ENCODE results near the gene CDC20. TPM values are rescaled to one million over a fixed set of nuclear protein-coding genes. Genes with fewer than 3 reads are reported as not detected.

Gene CDC20
- total and polyA plus RNA-seq, 10 of the 15 experiments (the other 5 are each of a cell fraction or from before 2014, with no cell fraction given) = 36.3 to 347 (median 150) TPM

GRCh38 chr1:43314233-43314632, 44.5 kb upstream of the CDC20 start:
- in situ Hi-C loops (cut with MboI) (no loop called here), intact Hi-C loops (cut with micrococcal nuclease; ENCODE audit: unreplicated experiment) (no loop called here)
- BruUV-seq (replicated peaks) = no TSS peak
- TF ChIP-seq LARP7 (IDR thresholded peaks at IDR 0.05) (no peak), SIN3A (IDR thresholded peaks at IDR 0.05; ENCODE audit: low read depth, low read length) (no peak)
- no peak overlapping the region for H3K4me3 ChIP-seq
- no peaks in the 10 kb centered on the region for H3K36me3 ChIP-seq (ENCODE audit: control insufficient read depth in 2 of 2, insufficient read depth in 2 of 2, low read length in 1 of 2)
- no peaks in the 10 kb centered on the region for H3K27me3 ChIP-seq (replicated peaks in 1 of 2; ENCODE audit: control insufficient read depth in 2 of 2, insufficient read depth in 2 of 2, low read length in 1 of 2)
- POLR2A ChIA-PET = no interaction called here
- H3K4me1 ChIP-seq (ENCODE audit: control insufficient read depth, insufficient read depth, low read length) = no peaks in the 10 kb centered on the region
- RAD21 ChIA-PET (ENCODE audit: unreplicated experiment) = no interaction called here
- no peaks in the 10 kb centered on the region for H4K20me1 ChIP-seq (ENCODE audit: control insufficient read depth, insufficient read depth)
- H2AFZ ChIP-seq (ENCODE audit: control insufficient read depth, low read depth, low read length) = no peak overlapping the region
- no peaks in the 10 kb centered on the region for H3K9me3 ChIP-seq (replicated peaks; ENCODE audit: control insufficient read depth, insufficient read depth, low read length)
- no peak for FAIRE-seq
- CTCF ChIA-PET = no interaction called here
- H3K9ac ChIP-seq (ENCODE audit: control insufficient read depth, insufficient read depth, low read length) = no peak overlapping the region
- no peak overlapping the region for H3K4me2 ChIP-seq (ENCODE audit: control insufficient read depth, insufficient read depth)
- SMC1A ChIA-PET (ENCODE audit: uncharacterized antibody, unreplicated experiment) = no interaction called here
- ATAC-seq = no peak
- H3K79me2 ChIP-seq (ENCODE audit: control insufficient read depth, insufficient read depth, low read length) = no peaks in the 10 kb centered on the region
- DNase-seq (ENCODE audit: low read depth, low spot score) = no peak
- H3K27ac ChIP-seq (ENCODE audit: control insufficient read depth, insufficient read depth) = no peak overlapping the region
- WGBS (ENCODE audit: insufficient coverage, insufficient replicate concordance, low lambda C conversion rate, missing lambda C conversion rate) = 85% methylated on average over 5 of the region's 5 CpGs

- no peaks in the 10 kb centered on the region for H3K27me3 ChIP-seq (replicated peaks in 1 of 2; ENCODE audit: control insufficient read depth in 2 of 2, insufficient read depth in 2 of 2, low read length in 1 of 2)
- no peaks in the 10 kb centered on the region for H3K9me3 ChIP-seq (replicated peaks; ENCODE audit: control insufficient read depth, insufficient read depth, low read length)
- no peak for TF ChIP-seq ZBTB11 (CRISPR knock-in tag; IDR thresholded peaks at IDR 0.05)
- H3K27ac ChIP-seq (ENCODE audit: control insufficient read depth, insufficient read depth) = no peak overlapping the region
- intact Hi-C loops (cut with micrococcal nuclease; ENCODE audit: unreplicated experiment) (no loop called here), in situ Hi-C loops (cut with MboI) (no loop called here)
- ATAC-seq (no peak), DNase-seq (ENCODE audit: low read depth, low spot score) (no peak), FAIRE-seq (no peak)
- CTCF ChIA-PET = interaction anchor here (1.4 kb wide), 2 partner anchors 26 to 77 kb away, joined by 3 to 4 read pairs; no protein-coding TSS in a partner anchor
- SMC1A ChIA-PET (ENCODE audit: uncharacterized antibody, unreplicated experiment) = interaction anchor here (0.8 to 1.5 kb wide), 2 partner anchors 15 to 20 kb away, joined by 3 to 5 read pairs; no protein-coding TSS in a partner anchor
- H3K9ac ChIP-seq (ENCODE audit: control insufficient read depth, insufficient read depth, low read length) = no peak overlapping the region
- H2AFZ ChIP-seq (ENCODE audit: control insufficient read depth, low read depth, low read length) = no peak overlapping the region
- H3K36me3 ChIP-seq (ENCODE audit: control insufficient read depth in 2 of 2, insufficient read depth in 2 of 2, low read length in 1 of 2) = no peaks in the 10 kb centered on the region
- RAD21 ChIA-PET (ENCODE audit: unreplicated experiment) = no interaction called here
- no peaks in the 10 kb centered on the region for H4K20me1 ChIP-seq (ENCODE audit: control insufficient read depth, insufficient read depth)
- WGBS (ENCODE audit: insufficient coverage, insufficient replicate concordance, low lambda C conversion rate, missing lambda C conversion rate) = 0% methylated on average over 3 of the region's 3 CpGs
- BruUV-seq (replicated peaks) = no TSS peak
- no peaks in the 10 kb centered on the region for H3K79me2 ChIP-seq (ENCODE audit: control insufficient read depth, insufficient read depth, low read length)
- H3K4me1 ChIP-seq (ENCODE audit: control insufficient read depth, insufficient read depth, low read length) = no peaks in the 10 kb centered on the region
- POLR2A ChIA-PET = no interaction called here
- H3K4me3 ChIP-seq = no peak overlapping the region
- no peak overlapping the region for H3K4me2 ChIP-seq (ENCODE audit: control insufficient read depth, insufficient read depth)
Measured at GRCh38 chr1:43315481-43315880, 43.3 kb upstream of the CDC20 start.

All from GM12878 (cell line).